ENCODE measurements around the gene RPS15A. TPM values are rescaled to one million over a fixed set of nuclear protein-coding genes. Genes with fewer than 3 reads are reported as not detected.

Gene RPS15A
- total RNA-seq, 1 experiment from 2014 or later = 1,469 TPM

- peaks cover 16% of the 10 kb centered on the region for H3K4me1 ChIP-seq
- H3K4me3 ChIP-seq (ENCODE audit: low read depth, low read length) = no peak overlapping the region
- H3K27me3 Mint-ChIP-seq (ENCODE audit: insufficient read depth, unreplicated experiment) = peaks cover 2% of the 10 kb centered on the region
- H3K27me3 ChIP-seq (replicated peaks; ENCODE audit: control insufficient read depth, insufficient read depth, low read length) = no peaks in the 10 kb centered on the region
- H3K27ac Mint-ChIP-seq (ENCODE audit: unreplicated experiment) = no peak overlapping the region
- BruUV-seq (replicated peaks) = no TSS peak
- DNase-seq = no peak
- no peak for TF ChIP-seq CTCF (IDR thresholded peaks at IDR 0.05; ENCODE audit: insufficient read depth in 1 of 2, low read depth in 1 of 2, low read length in 1 of 2, severe bottlenecking in 1 of 2, unreplicated experiment in 1 of 2)
- no peaks in the 10 kb centered on the region for H3K36me3 ChIP-seq (ENCODE audit: control insufficient read depth, insufficient read depth, low read length)
- H3K4me1 Mint-ChIP-seq (ENCODE audit: low read depth, unreplicated experiment) = peaks cover 18% of the 10 kb centered on the region
- H3K4me3 Mint-ChIP-seq (ENCODE audit: unreplicated experiment) = no peak overlapping the region
- H3K9me3 Mint-ChIP-seq (ENCODE audit: unreplicated experiment) = no peaks in the 10 kb centered on the region
- no peaks in the 10 kb centered on the region for H3K9me3 ChIP-seq
- POLR2A ChIA-PET = interaction anchor here (4.1 kb wide), 1 partner anchor 12 kb away, joined by 105 read pairs; the partner anchor contains the start of gene RPS15A
- intact Hi-C loops (cut with micrococcal nuclease; ENCODE audit: unreplicated experiment) = no loop called here
- CTCF ChIA-PET = no interaction called here
- peaks cover 57% of the 10 kb centered on the region for H3K36me3 Mint-ChIP-seq (ENCODE audit: insufficient read depth, unreplicated experiment)
Measured at GRCh38 chr16:18802767-18803343, 12.7 kb upstream of the RPS15A start.

- peak; percentile 98 to 99 for DNase-seq
- peaks cover 16% of the 10 kb centered on the region for H3K4me1 ChIP-seq
- no TSS peak for BruUV-seq (replicated peaks)
Measured at GRCh38 chr16:18801145-18801972, 11.2 kb upstream of the RPS15A start, which contains the start of gene ARL6IP1. TSS of gene ARL6IP1 (minus strand) at chr16:18801549. CDS start at chr16:18801466, 83 bp downstream.

More at GRCh38 chr16:18801145-18801972, 11.2 kb upstream of the RPS15A start, which contains the start of gene ARL6IP1:
- peaks cover 2% of the 10 kb centered on the region for H3K27me3 Mint-ChIP-seq (ENCODE audit: insufficient read depth, unreplicated experiment)
- peak within 1 kb of the TSS; percentile 92 for H3K4me3 Mint-ChIP-seq (ENCODE audit: unreplicated experiment)
- H3K27ac Mint-ChIP-seq (ENCODE audit: unreplicated experiment) = peak within 1 kb of the TSS; percentile 96
- ChIA-PET CTCF (interaction anchor here (0.6 to 2.0 kb wide), 12 partner anchors 10 to 495 kb away, joined by 3 to 30 read pairs (median 4); partner anchors contain the start of genes COQ7, RPS15A and TMC7), POLR2A (interaction anchor here (0.6 to 4.1 kb wide), 14 partner anchors 11 to 1686 kb away, joined by 3 to 105 read pairs (median 4); partner anchors contain the start of genes COQ7, RPS15A and TMC7)
- Histone ChIP-seq H3K9me3 (no peaks in the 10 kb centered on the region), H3K4me3 (ENCODE audit: low read depth, low read length) (peak within 1 kb of the TSS; percentile 85), H3K27me3 (replicated peaks; ENCODE audit: control insufficient read depth, insufficient read depth, low read length) (no peaks in the 10 kb centered on the region), H3K36me3 (ENCODE audit: control insufficient read depth, insufficient read depth, low read length) (no peaks in the 10 kb centered on the region)
- intact Hi-C loops (cut with micrococcal nuclease; ENCODE audit: unreplicated experiment) = loop anchor here (2.0 kb wide), 1 partner anchor 167 kb away; no protein-coding TSS in a partner anchor
- peak; percentile 70 to 84 for TF ChIP-seq CTCF (IDR thresholded peaks at IDR 0.05; ENCODE audit: insufficient read depth in 1 of 2, low read depth in 1 of 2, low read length in 1 of 2, severe bottlenecking in 1 of 2, unreplicated experiment in 1 of 2)
- no peaks in the 10 kb centered on the region for H3K9me3 Mint-ChIP-seq (ENCODE audit: unreplicated experiment)
- peaks cover 18% of the 10 kb centered on the region for H3K4me1 Mint-ChIP-seq (ENCODE audit: low read depth, unreplicated experiment)
- H3K36me3 Mint-ChIP-seq (ENCODE audit: insufficient read depth, unreplicated experiment) = peaks cover 59% of the 10 kb centered on the region
